ENCODE measurements around the gene BBIP1. TPM values are rescaled to one million over a fixed set of nuclear protein-coding genes. Genes with fewer than 3 reads are reported as not detected.

Gene BBIP1
- total RNA-seq, 1 experiment from 2014 or later: 19.0 TPM

DNA sequence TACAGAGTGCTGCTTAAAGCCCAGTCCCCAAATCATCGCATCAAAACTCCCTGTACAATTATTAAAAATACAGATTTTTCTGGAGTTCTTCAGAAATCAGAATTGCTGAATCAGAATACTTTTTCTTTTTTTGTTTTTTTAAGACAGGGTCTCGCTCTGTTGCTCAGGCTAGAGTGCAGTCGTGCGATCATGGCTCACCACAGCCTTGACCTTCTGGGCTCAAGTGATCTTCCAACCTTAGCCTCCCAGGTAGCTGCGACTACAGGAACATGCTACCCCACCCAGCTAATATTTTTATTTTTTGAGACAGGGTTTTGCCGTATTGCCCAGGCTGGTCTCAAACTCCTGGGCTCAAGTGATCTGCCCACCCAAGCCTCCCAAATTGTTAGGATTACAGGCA lies 3.9 kb downstream of the BBIP1 start:
- H3K9me3 Mint-ChIP-seq: no peaks in the 10 kb centered on the region
- TF ChIP-seq, protein P1, sequence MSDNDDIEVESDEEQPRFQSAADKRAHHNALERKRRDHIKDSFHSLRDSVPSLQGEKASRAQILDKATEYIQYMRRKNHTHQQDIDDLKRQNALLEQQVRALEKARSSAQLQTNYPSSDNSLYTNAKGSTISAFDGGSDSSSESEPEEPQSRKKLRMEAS (CRISPR knock-in tag; IDR thresholded peaks at IDR 0.05): no peak
- no peak for TF ChIP-seq NFYB (CRISPR knock-in tag; conservative IDR thresholded peaks at IDR 0.05; ENCODE audit: low read depth)
- TF ChIP-seq, protein P2, sequence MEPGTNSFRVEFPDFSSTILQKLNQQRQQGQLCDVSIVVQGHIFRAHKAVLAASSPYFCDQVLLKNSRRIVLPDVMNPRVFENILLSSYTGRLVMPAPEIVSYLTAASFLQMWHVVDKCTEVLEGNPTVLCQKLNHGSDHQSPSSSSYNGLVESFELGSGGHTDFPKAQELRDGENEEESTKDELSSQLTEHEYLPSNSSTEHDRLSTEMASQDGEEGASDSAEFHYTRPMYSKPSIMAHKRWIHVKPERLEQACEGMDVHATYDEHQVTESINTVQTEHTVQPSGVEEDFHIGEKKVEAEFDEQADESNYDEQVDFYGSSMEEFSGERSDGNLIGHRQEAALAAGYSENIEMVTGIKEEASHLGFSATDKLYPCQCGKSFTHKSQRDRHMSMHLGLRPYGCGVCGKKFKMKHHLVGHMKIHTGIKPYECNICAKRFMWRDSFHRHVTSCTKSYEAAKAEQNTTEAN (CRISPR knock-in tag; IDR thresholded peaks at IDR 0.05): no peak
- TF ChIP-seq, protein P3, sequence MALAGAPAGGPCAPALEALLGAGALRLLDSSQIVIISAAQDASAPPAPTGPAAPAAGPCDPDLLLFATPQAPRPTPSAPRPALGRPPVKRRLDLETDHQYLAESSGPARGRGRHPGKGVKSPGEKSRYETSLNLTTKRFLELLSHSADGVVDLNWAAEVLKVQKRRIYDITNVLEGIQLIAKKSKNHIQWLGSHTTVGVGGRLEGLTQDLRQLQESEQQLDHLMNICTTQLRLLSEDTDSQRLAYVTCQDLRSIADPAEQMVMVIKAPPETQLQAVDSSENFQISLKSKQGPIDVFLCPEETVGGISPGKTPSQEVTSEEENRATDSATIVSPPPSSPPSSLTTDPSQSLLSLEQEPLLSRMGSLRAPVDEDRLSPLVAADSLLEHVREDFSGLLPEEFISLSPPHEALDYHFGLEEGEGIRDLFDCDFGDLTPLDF (CRISPR knock-in tag; IDR thresholded peaks at IDR 0.05): no peak
- TF ChIP-seq TEAD4 (CRISPR knock-in tag; IDR thresholded peaks at IDR 0.05): no peak
- TF ChIP-seq HMGA2 (CRISPR knock-in tag; IDR thresholded peaks at IDR 0.05): no peak
- TF ChIP-seq ZNF423 (CRISPR knock-in tag; IDR thresholded peaks at IDR 0.05): no peak
- TF ChIP-seq ZNF671 (CRISPR knock-in tag; IDR thresholded peaks at IDR 0.05): no peak
- TF ChIP-seq, protein P4, sequence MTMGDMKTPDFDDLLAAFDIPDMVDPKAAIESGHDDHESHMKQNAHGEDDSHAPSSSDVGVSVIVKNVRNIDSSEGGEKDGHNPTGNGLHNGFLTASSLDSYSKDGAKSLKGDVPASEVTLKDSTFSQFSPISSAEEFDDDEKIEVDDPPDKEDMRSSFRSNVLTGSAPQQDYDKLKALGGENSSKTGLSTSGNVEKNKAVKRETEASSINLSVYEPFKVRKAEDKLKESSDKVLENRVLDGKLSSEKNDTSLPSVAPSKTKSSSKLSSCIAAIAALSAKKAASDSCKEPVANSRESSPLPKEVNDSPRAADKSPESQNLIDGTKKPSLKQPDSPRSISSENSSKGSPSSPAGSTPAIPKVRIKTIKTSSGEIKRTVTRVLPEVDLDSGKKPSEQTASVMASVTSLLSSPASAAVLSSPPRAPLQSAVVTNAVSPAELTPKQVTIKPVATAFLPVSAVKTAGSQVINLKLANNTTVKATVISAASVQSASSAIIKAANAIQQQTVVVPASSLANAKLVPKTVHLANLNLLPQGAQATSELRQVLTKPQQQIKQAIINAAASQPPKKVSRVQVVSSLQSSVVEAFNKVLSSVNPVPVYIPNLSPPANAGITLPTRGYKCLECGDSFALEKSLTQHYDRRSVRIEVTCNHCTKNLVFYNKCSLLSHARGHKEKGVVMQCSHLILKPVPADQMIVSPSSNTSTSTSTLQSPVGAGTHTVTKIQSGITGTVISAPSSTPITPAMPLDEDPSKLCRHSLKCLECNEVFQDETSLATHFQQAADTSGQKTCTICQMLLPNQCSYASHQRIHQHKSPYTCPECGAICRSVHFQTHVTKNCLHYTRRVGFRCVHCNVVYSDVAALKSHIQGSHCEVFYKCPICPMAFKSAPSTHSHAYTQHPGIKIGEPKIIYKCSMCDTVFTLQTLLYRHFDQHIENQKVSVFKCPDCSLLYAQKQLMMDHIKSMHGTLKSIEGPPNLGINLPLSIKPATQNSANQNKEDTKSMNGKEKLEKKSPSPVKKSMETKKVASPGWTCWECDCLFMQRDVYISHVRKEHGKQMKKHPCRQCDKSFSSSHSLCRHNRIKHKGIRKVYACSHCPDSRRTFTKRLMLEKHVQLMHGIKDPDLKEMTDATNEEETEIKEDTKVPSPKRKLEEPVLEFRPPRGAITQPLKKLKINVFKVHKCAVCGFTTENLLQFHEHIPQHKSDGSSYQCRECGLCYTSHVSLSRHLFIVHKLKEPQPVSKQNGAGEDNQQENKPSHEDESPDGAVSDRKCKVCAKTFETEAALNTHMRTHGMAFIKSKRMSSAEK (CRISPR knock-in tag; IDR thresholded peaks at IDR 0.05; ENCODE audit: borderline replicate concordance): no peak
- no peak for TF ChIP-seq OVOL2 (CRISPR knock-in tag; IDR thresholded peaks at IDR 0.05; ENCODE audit: borderline replicate concordance)
- no peak for TF ChIP-seq KAT7 (CRISPR knock-in tag; IDR thresholded peaks at IDR 0.05; ENCODE audit: borderline replicate concordance)
- TF ChIP-seq GTF2I (CRISPR knock-in tag; conservative IDR thresholded peaks at IDR 0.05): no peak
- TF ChIP-seq, protein P5, sequence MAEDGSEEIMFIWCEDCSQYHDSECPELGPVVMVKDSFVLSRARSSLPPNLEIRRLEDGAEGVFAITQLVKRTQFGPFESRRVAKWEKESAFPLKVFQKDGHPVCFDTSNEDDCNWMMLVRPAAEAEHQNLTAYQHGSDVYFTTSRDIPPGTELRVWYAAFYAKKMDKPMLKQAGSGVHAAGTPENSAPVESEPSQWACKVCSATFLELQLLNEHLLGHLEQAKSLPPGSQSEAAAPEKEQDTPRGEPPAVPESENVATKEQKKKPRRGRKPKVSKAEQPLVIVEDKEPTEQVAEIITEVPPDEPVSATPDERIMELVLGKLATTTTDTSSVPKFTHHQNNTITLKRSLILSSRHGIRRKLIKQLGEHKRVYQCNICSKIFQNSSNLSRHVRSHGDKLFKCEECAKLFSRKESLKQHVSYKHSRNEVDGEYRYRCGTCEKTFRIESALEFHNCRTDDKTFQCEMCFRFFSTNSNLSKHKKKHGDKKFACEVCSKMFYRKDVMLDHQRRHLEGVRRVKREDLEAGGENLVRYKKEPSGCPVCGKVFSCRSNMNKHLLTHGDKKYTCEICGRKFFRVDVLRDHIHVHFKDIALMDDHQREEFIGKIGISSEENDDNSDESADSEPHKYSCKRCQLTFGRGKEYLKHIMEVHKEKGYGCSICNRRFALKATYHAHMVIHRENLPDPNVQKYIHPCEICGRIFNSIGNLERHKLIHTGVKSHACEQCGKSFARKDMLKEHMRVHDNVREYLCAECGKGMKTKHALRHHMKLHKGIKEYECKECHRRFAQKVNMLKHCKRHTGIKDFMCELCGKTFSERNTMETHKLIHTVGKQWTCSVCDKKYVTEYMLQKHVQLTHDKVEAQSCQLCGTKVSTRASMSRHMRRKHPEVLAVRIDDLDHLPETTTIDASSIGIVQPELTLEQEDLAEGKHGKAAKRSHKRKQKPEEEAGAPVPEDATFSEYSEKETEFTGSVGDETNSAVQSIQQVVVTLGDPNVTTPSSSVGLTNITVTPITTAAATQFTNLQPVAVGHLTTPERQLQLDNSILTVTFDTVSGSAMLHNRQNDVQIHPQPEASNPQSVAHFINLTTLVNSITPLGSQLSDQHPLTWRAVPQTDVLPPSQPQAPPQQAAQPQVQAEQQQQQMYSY (CRISPR knock-in tag; IDR thresholded peaks at IDR 0.05): no peak
- no peak for TF ChIP-seq RORB (CRISPR knock-in tag; IDR thresholded peaks at IDR 0.05)
- TF ChIP-seq, protein P6, sequence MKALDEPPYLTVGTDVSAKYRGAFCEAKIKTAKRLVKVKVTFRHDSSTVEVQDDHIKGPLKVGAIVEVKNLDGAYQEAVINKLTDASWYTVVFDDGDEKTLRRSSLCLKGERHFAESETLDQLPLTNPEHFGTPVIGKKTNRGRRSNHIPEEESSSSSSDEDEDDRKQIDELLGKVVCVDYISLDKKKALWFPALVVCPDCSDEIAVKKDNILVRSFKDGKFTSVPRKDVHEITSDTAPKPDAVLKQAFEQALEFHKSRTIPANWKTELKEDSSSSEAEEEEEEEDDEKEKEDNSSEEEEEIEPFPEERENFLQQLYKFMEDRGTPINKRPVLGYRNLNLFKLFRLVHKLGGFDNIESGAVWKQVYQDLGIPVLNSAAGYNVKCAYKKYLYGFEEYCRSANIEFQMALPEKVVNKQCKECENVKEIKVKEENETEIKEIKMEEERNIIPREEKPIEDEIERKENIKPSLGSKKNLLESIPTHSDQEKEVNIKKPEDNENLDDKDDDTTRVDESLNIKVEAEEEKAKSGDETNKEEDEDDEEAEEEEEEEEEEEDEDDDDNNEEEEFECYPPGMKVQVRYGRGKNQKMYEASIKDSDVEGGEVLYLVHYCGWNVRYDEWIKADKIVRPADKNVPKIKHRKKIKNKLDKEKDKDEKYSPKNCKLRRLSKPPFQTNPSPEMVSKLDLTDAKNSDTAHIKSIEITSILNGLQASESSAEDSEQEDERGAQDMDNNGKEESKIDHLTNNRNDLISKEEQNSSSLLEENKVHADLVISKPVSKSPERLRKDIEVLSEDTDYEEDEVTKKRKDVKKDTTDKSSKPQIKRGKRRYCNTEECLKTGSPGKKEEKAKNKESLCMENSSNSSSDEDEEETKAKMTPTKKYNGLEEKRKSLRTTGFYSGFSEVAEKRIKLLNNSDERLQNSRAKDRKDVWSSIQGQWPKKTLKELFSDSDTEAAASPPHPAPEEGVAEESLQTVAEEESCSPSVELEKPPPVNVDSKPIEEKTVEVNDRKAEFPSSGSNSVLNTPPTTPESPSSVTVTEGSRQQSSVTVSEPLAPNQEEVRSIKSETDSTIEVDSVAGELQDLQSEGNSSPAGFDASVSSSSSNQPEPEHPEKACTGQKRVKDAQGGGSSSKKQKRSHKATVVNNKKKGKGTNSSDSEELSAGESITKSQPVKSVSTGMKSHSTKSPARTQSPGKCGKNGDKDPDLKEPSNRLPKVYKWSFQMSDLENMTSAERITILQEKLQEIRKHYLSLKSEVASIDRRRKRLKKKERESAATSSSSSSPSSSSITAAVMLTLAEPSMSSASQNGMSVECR (CRISPR knock-in tag; IDR thresholded peaks at IDR 0.05; ENCODE audit: borderline replicate concordance): no peak
- TF ChIP-seq FOXJ3 (CRISPR knock-in tag; IDR thresholded peaks at IDR 0.05; ENCODE audit: borderline replicate concordance): no peak
- no peak for TF ChIP-seq ZNF263 (CRISPR knock-in tag; IDR thresholded peaks at IDR 0.05; ENCODE audit: low read depth)
- TF ChIP-seq FOXP1 (CRISPR knock-in tag; IDR thresholded peaks at IDR 0.05; ENCODE audit: borderline replicate concordance): no peak
- TF ChIP-seq, protein P7, sequence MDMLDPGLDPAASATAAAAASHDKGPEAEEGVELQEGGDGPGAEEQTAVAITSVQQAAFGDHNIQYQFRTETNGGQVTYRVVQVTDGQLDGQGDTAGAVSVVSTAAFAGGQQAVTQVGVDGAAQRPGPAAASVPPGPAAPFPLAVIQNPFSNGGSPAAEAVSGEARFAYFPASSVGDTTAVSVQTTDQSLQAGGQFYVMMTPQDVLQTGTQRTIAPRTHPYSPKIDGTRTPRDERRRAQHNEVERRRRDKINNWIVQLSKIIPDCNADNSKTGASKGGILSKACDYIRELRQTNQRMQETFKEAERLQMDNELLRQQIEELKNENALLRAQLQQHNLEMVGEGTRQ (CRISPR knock-in tag; IDR thresholded peaks at IDR 0.05): no peak
- no peaks in the 10 kb centered on the region for H3K36me3 Mint-ChIP-seq
- POLR2A ChIA-PET: no interaction called here
- H3K27ac Mint-ChIP-seq: no peak overlapping the region
- DNase-seq (ENCODE audit: low spot score) (no peak), ATAC-seq (no peak)
- peaks cover 21% of the 10 kb centered on the region for H3K4me1 Mint-ChIP-seq
- CTCF ChIA-PET: no interaction called here
- no peaks in the 10 kb centered on the region for H3K27me3 Mint-ChIP-seq (ENCODE audit: low read depth)
- no peak overlapping the region for H3K4me3 Mint-ChIP-seq
